Neural crest cell (in vitro differentiated cells): ENCODE results near the gene ARR3. TPM values are rescaled to one million over a fixed set of nuclear protein-coding genes. Genes with fewer than 3 reads are reported as not detected.

Source experiments
- DNase-seq: peaks from one replicate; pipeline ENCODE4 v3.0.0; 2021; ENCODE audit warnings: low read depth, mixed read lengths, low spot score
- H3K27ac Mint-ChIP-seq: one replicate; pipeline ENCODE4 v1.8.0; 2021; ENCODE audit warnings: mild to moderate bottlenecking, mixed read lengths; ENCODE audit not compliant: unreplicated experiment
- H3K27me3 Mint-ChIP-seq: 2 replicates; pipeline ENCODE4 v1.8.0; 2021; ENCODE audit warnings: low read depth, mild to moderate bottlenecking, mixed read lengths
- H3K36me3 Mint-ChIP-seq: 2 replicates; pipeline ENCODE4 v1.8.0; 2021; ENCODE audit warnings: low read depth, mild to moderate bottlenecking, mixed read lengths
- H3K4me1 Mint-ChIP-seq: 2 replicates; pipeline ENCODE4 v1.8.0; 2021; ENCODE audit warnings: mixed read lengths
- H3K4me3 Mint-ChIP-seq: one replicate; pipeline ENCODE4 v1.8.0; 2021; ENCODE audit warnings: mild to moderate bottlenecking, mixed read lengths
- H3K9me3 Mint-ChIP-seq: 2 replicates; pipeline ENCODE4 v1.8.0; 2021; ENCODE audit warnings: mixed read lengths
- total RNA-seq: library from RNA; stranded (reverse); gene quantifications from 2 replicates; pipeline ENCODE4 v1.2.1, GENCODE V29; 2021
- TF ChIP-seq, protein P1 (sequence below): fragments of 200-600 bp; sonication (generic); conservative IDR thresholded peaks from 2 replicates; pipeline ENCODE4 v1.5.0; 2021; ENCODE audit warnings: antibody characterized with exemption, mild to moderate bottlenecking

The ARR3 gene
- total RNA-seq, 1 donor from 2014 or later, result not detected

DNA sequence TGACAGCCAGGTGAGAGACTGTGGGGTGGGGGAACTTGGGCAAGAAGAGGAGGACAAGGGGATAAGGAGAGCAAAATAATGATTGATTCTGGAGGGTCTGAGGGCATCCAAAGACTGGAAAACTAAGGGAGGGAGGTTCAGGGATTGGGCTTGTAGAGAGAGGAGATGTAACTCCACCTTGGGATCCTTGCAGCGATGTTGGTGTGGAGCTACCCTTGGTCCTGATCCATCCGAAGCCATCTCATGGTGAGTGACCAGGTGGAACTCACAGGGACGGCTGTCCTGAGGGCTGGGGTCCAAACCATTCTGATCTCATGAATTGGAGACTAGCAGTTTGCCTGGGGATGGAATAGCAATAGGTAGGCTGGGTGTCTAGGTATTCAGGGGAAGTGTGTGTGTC, 12.4 kb downstream of the ARR3 start:
- Mint-ChIP-seq H3K27ac (no peak overlapping the region), H3K4me1 (no peaks in the 10 kb centered on the region), H3K4me3 (no peak overlapping the region), H3K9me3 (peaks cover 7% of the 10 kb centered on the region), H3K27me3 (no peaks in the 10 kb centered on the region), H3K36me3 (peaks cover 2% of the 10 kb centered on the region)
- no peak for DNase-seq
- TF ChIP-seq, protein P1, sequence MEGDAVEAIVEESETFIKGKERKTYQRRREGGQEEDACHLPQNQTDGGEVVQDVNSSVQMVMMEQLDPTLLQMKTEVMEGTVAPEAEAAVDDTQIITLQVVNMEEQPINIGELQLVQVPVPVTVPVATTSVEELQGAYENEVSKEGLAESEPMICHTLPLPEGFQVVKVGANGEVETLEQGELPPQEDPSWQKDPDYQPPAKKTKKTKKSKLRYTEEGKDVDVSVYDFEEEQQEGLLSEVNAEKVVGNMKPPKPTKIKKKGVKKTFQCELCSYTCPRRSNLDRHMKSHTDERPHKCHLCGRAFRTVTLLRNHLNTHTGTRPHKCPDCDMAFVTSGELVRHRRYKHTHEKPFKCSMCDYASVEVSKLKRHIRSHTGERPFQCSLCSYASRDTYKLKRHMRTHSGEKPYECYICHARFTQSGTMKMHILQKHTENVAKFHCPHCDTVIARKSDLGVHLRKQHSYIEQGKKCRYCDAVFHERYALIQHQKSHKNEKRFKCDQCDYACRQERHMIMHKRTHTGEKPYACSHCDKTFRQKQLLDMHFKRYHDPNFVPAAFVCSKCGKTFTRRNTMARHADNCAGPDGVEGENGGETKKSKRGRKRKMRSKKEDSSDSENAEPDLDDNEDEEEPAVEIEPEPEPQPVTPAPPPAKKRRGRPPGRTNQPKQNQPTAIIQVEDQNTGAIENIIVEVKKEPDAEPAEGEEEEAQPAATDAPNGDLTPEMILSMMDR, result no peak

DNA sequence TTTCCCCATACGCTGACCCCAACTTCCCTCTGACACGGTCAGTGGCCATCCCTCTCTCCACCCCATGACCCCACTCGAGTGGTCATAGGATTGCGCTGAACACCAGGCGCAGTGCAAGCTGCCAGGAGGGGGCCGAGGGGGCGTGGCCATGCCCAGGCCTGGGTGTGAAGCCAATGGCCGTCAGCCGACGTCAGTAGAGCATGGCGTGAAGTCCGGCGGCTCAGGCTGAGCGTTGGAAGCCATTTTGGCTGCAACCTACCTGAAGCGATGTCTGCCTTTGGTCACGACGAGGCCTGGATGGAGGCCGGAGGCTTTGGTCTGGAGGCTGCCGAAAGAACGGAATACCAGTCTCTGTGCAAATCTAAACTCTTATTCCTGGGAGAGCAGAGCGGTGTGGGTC, 13.8 kb downstream of the ARR3 start, which contains the start of gene RAB41:
Gene RAB41 (plus strand): TSS at position 222 of the 400 bp plus-strand sequence. CDS start 46 bp downstream, at position 268.
- Mint-ChIP-seq H3K36me3 (peaks cover 7% of the 10 kb centered on the region), H3K4me1 (no peaks in the 10 kb centered on the region), H3K27me3 (no peaks in the 10 kb centered on the region), H3K9me3 (peaks cover 7% of the 10 kb centered on the region), H3K27ac (no peak within 1 kb of the TSS), H3K4me3 (no peak within 1 kb of the TSS)
- DNase-seq, result no peak
- TF ChIP-seq, protein P1, result no peak

DNA sequence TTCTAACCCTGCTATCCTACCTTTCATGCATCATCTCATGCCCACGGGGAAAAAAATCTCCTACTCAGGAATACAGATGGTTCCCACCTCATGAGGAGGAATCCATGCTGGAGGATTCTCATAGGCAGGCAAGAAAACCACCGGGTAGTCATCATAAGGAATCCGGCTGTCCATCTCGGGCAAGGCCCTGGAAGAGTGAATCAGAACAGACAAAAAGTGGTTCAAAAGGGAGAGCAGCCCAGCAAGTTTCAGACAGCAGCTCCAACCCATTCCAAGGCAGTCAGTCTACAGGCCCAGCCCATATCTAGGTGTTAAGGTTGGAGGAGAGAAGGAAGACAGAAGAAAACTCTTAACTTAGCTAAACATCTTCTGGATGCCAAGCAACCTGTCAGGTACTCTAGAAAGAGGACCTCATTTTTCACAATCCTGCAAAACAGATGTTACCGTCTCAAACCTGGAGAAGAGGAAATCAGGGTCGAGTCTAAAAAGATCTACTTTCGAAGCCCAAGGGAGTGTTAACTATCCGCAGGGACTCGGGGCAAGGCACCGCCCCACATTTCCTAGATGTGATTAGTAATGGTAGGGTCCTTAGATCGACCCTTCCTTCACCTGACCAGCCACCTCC, 21.1 kb downstream of the ARR3 start:
- DNase-seq, result no peak
- TF ChIP-seq, protein P1, result no peak
- Mint-ChIP-seq H3K9me3 (no peaks in the 10 kb centered on the region), H3K27ac (peak overlapping the region; percentile 71), H3K36me3 (peaks cover 5% of the 10 kb centered on the region), H3K27me3 (no peaks in the 10 kb centered on the region), H3K4me1 (peaks cover 28% of the 10 kb centered on the region), H3K4me3 (peak overlapping the region; percentile 96)

DNA sequence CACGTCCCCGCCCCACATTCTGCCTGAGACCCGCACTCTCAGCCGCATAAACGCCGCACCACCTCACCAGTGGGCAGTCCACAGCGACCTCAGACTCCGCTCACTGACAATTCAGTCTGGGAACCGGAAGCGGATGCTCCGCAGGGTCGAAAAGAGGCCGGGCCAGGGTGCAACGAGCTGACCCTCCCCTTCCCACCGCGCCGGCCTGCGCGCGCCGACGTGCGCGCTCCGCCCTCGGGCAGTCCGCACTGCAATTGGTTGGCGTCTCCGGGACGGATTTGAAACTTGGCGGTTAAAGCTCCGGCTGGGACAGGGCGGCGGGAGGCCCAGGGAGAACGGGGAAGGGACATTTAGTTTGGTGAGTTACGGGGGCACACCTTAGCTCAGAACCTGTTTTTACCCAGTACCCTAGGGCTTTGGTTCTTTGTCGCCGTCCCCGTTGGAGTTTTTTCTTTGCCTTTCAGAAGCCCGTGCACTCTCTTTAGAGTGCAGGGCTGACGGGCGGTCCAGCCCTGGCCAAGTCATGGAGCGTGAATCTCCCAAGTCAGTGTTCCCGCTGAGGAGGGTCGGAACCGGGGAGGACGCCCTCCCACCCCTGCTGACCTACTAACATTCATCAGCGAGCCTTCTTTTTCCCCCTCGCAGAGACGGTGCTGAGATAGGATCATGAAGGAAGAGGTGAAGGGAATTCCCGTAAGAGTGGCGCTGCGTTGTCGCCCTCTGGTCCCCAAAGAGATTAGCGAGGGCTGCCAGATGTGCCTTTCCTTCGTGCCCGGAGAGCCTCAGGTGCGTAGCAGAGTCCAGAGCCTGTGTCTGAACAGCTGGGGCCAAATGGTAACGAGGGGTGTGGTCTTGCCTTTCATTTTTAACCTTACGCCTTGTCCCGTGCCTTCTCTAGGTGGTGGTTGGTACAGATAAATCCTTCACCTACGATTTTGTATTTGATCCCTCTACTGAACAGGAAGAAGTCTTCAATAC, 21.9 kb downstream of the ARR3 start, which contains the start of the genes KIF4A and PDZD11:
Gene KIF4A (plus strand): TSS at position 312 of the 978 bp plus-strand sequence. CDS start 355 bp downstream, at position 667.
Gene PDZD11 (minus strand): TSS at position 135 of the 978 bp plus-strand sequence. CDS start 586 bp downstream, outside the sequence.
- peak; percentile 72 for DNase-seq
- no peaks in the 10 kb centered on the region for H3K27me3 Mint-ChIP-seq
- H3K4me3 Mint-ChIP-seq, result peak within 1 kb of the TSS; percentile 96

DNA sequence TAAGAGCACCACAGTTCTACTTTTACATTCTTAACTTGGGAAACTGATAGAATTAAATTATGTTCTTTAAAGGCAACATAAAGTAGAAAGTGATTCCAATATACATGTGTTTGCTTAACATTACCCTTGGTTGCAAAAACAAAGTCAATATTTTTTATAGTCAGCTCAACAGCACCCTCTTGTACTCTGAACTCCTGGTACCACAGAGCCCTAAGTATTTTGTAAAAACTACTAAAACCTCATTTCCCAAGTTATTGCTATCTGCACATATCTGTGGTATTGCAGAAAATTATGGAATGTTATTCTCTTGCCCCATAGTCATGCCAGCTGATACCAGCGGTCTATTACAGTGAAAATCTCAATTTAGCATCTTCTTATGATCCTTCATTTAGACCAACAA, 24.7 kb downstream of the ARR3 start:
- TF ChIP-seq, protein P1, result no peak
- Mint-ChIP-seq H3K4me3 (peak overlapping the region; percentile 85), H3K27ac (no peak overlapping the region), H3K9me3 (no peaks in the 10 kb centered on the region), H3K4me1 (peaks cover 28% of the 10 kb centered on the region), H3K27me3 (no peaks in the 10 kb centered on the region), H3K36me3 (no peaks in the 10 kb centered on the region)
- no peak for DNase-seq

More for the DNA sequence above, 21.9 kb downstream of the ARR3 start, which contains the start of the genes KIF4A and PDZD11:
- Mint-ChIP-seq H3K36me3 (peaks cover 5% of the 10 kb centered on the region), H3K4me1 (peaks cover 28% of the 10 kb centered on the region), H3K9me3 (no peaks in the 10 kb centered on the region), H3K27ac (peak within 1 kb of the TSS; percentile 98)
- TF ChIP-seq, protein P1, result no peak
